ENCODE results near the gene LRIF1. TPM values are rescaled to one million over a fixed set of nuclear protein-coding genes. Genes with fewer than 3 reads are reported as not detected.
A peak's percentile ranks its signal among the peaks of the same experiment; 100 is the strongest.
"Not testable (repeated sequence)": the region's sequence is repeated elsewhere in the genome, so short reads cannot be mapped to it uniquely, and the experiment has no call there.

Gene LRIF1, protein sequence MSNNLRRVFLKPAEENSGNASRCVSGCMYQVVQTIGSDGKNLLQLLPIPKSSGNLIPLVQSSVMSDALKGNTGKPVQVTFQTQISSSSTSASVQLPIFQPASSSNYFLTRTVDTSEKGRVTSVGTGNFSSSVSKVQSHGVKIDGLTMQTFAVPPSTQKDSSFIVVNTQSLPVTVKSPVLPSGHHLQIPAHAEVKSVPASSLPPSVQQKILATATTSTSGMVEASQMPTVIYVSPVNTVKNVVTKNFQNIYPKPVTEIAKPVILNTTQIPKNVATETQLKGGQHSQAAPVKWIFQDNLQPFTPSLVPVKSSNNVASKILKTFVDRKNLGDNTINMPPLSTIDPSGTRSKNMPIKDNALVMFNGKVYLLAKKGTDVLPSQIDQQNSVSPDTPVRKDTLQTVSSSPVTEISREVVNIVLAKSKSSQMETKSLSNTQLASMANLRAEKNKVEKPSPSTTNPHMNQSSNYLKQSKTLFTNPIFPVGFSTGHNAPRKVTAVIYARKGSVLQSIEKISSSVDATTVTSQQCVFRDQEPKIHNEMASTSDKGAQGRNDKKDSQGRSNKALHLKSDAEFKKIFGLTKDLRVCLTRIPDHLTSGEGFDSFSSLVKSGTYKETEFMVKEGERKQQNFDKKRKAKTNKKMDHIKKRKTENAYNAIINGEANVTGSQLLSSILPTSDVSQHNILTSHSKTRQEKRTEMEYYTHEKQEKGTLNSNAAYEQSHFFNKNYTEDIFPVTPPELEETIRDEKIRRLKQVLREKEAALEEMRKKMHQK
- 10 to 100 TPM in 2 of 4 donors, 1 to 10 TPM in 2; 9.0 to 10.6 (median 9.6) TPM for total RNA-seq

DNA sequence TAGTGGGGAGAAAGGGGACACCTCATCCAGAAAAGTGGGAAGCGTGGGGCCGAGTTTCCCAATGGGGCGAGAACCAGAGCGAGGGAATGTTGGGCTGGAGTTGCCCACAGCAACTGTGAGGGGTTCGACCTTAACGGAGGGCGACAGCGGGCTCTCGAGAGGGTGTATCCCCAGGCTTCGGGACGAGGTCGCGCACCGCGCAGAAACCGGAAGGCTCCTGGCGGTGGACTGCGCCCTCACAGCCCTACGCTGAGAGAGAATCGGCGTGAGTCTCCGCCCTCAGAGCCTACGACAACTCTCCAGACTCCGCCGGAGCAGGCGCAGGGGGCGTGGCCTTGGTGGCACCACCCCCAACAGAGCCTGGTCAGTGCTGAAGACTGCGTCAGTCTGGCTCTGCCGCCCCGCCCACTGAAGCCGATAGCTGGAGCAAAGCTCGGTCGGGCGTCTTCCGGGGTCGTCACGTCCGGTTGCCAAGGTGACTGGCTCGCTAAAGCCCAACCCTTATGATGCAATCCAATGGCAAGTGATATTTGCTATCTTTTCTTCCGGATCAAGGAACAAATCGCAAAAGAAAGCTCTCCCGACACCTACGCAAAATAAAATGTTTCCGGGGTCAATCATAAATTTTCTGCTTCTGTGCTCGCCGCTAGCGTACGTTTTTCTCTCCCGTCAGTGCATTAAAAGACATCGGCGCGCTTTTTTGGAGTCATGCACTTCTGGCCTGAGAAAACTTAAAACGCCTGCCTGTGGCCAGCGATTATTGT is at the start of gene LRIF1:
TSS of gene LRIF1 (minus strand) at position 232 of the 764 bp plus-strand sequence. CDS start 234 bp downstream, outside the sequence.
- TF ChIP-seq POLR2A (IDR thresholded peaks at IDR 0.05): peak in 1 of 2 donors; percentile 77
- TF ChIP-seq, protein P1, sequence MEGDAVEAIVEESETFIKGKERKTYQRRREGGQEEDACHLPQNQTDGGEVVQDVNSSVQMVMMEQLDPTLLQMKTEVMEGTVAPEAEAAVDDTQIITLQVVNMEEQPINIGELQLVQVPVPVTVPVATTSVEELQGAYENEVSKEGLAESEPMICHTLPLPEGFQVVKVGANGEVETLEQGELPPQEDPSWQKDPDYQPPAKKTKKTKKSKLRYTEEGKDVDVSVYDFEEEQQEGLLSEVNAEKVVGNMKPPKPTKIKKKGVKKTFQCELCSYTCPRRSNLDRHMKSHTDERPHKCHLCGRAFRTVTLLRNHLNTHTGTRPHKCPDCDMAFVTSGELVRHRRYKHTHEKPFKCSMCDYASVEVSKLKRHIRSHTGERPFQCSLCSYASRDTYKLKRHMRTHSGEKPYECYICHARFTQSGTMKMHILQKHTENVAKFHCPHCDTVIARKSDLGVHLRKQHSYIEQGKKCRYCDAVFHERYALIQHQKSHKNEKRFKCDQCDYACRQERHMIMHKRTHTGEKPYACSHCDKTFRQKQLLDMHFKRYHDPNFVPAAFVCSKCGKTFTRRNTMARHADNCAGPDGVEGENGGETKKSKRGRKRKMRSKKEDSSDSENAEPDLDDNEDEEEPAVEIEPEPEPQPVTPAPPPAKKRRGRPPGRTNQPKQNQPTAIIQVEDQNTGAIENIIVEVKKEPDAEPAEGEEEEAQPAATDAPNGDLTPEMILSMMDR (IDR thresholded peaks at IDR 0.05): peak in 1 of 3 donors; percentile 44
- intact Hi-C loops (cut with DNase I; ENCODE audit: low total_unique reads): no loop called here
- H3K4me3 ChIP-seq (ENCODE audit: low read depth, poor library complexity, severe bottlenecking): peak within 1 kb of the TSS; percentile 49
- DNase-seq (ENCODE audit: low spot score in 2 of 2): peak; percentile 99 to 100
- 2 to 3% methylated on average over 40 to 45 of the region's 54 CpGs for WGBS, 2 donors

DNA sequence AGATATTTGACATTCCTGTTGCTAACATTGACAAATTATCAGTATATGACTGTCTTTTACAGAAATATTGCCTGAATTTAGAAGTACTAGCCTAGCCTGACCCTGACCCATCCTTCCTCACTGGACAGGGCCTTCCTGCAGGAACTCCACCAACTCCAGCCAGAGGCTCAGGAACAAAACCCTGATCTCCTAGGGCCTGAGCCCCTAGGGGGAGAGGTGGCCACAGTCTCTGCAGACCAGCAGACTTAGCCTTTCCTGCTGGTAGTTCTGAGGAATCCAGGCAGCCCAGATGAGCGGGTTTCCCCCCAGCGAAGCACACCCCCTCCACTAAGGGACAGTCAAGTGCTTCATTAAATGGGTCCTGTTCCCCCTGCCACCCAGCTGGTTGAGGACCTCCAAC is 44.3 kb upstream of the LRIF1 start:
- no peak for DNase-seq (ENCODE audit: low spot score in 2 of 2)
- TF ChIP-seq, protein P1 (IDR thresholded peaks at IDR 0.05): no peak
- TF ChIP-seq POLR2A (IDR thresholded peaks at IDR 0.05): no peak
- H3K4me3 ChIP-seq (ENCODE audit: low read depth, poor library complexity, severe bottlenecking): no peak overlapping the region
- intact Hi-C loops (cut with DNase I; ENCODE audit: low total_unique reads): no loop called here
- WGBS, 2 donors: 86 to 95% methylated on average over 2 of the region's 2 CpGs

DNA sequence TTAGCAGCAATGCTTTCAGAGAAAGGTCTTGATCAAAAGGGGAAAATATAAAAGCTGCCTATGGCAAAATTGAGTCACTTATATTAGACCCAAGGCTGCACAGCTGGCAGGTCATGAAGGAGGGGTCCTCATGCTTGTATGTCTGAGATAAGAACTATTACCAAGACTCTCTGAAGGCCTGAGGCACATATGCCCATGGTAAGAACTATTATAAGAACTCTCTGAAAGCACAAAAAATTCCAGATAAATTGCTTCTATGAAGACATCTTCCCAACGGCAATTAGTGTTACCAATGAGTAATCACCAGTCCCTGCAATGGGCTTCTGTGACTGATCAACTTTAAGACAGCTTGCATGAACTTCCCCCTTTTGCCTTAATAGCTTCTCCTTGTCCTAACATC is 42.8 kb upstream of the LRIF1 start:
- DNase-seq (ENCODE audit: low spot score in 2 of 2): no peak
- TF ChIP-seq, protein P1 (IDR thresholded peaks at IDR 0.05): no peak
- TF ChIP-seq POLR2A (IDR thresholded peaks at IDR 0.05): no peak
- intact Hi-C loops (cut with DNase I; ENCODE audit: low total_unique reads): no loop called here
- WGBS, 2 donors: 94 to 97% methylated on average over 1 of the region's 1 CpG
- no peak overlapping the region for H3K4me3 ChIP-seq (ENCODE audit: low read depth, poor library complexity, severe bottlenecking)

DNA sequence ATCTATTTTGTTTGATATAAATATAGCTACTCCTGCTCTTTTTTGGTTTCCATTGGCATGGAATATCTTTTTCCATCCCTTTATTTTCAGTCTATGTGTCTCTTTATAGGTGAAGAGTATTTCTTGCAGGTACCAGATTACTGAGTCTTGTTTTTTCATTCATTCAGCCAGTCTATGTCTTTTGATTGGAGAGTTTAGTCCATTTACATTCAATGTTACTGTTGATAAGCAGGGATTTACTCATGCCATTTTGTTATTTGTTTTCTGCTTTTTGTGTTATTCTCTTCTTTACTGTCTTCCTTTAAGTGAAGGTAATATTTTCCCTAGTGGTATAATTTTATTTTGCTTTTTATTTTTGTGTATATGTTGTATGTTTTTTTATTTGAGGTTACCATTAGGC is 35.9 kb upstream of the LRIF1 start:
- DNase-seq (ENCODE audit: low spot score in 2 of 2); intact Hi-C loops (cut with DNase I; ENCODE audit: low total_unique reads): not testable (repeated sequence)

DNA sequence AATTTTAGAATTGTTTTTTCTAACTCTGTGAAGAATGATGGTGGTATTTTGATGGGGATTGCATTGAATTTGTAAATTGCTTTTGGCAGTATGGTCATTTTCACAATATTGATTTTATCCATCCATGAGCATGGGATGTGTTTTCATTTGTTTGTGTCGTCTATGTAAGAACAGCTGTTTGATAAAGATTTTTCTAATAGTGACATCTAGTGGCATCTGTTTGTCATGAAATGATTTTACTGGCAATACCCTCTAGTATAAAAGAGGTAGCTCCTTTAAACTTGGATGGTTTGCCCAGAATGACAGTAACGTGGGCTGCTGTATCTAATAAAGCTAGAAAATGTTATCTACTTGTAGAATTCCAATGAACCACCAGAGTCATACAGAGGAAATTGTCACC is 28.6 kb upstream of the LRIF1 start:
- intact Hi-C loops (cut with DNase I; ENCODE audit: low total_unique reads); DNase-seq (ENCODE audit: low spot score in 2 of 2); H3K4me3 ChIP-seq (ENCODE audit: low read depth, poor library complexity, severe bottlenecking): not testable (repeated sequence)
- 23 to 27% methylated on average over 2 of the region's 2 CpGs for WGBS, 2 donors

More for the DNA sequence above, 35.9 kb upstream of the LRIF1 start:
- H3K4me3 ChIP-seq (ENCODE audit: low read depth, poor library complexity, severe bottlenecking): not testable (repeated sequence)

DNA sequence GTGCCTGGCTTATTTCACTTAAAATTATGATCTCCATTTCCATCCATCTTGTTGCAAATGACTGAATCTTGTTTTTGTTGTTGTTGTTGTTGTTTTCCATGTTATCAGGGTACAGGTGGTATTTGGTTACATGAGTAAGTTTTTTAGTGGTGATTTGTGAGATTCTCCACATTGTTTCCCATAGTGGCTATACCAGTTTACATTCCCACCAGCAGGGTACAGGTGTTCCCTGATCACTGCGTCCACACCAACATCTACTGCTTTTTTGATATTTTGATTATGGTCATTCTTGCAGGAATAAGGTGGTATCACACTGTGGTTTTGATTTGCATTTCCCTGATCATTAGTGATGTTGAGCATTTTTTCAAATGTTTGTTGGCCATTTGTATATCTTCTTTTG is 27.6 kb upstream of the LRIF1 start:
- H3K4me3 ChIP-seq (ENCODE audit: low read depth, poor library complexity, severe bottlenecking); intact Hi-C loops (cut with DNase I; ENCODE audit: low total_unique reads); DNase-seq (ENCODE audit: low spot score in 2 of 2): not testable (repeated sequence)
- WGBS, 2 donors: 73 to 74% methylated on average over 1 of the region's 1 CpG

DNA sequence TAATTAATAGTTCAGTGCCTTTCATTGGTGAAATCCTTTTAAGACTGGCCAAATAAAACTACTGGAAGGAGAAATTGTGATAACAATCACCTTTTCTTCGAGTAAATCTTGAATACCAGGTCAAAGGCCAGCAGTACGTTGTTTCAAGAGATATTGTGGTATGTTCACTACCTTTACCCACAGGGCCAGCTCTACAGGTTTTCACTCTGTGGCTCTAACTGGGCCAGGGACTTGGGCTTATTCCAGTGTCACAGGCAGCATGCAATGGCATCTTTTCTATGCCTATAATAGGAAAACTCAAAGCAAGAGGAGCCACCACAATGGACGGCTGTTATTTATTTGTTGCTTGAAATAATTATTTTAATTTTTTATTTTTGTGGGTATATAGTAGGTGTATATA is 26.8 kb upstream of the LRIF1 start:
- WGBS, 2 donors: 73 to 82% methylated on average over 3 of the region's 3 CpGs
- no peak overlapping the region for H3K4me3 ChIP-seq (ENCODE audit: low read depth, poor library complexity, severe bottlenecking)
- TF ChIP-seq, protein P1 (IDR thresholded peaks at IDR 0.05): no peak
- TF ChIP-seq POLR2A (IDR thresholded peaks at IDR 0.05): no peak
- DNase-seq (ENCODE audit: low spot score in 2 of 2): no peak
- intact Hi-C loops (cut with DNase I; ENCODE audit: low total_unique reads): no loop called here
